RWPE1 (cell line): ENCODE results near the gene MGAT4C.
"Not testable (repeated sequence)": the region's sequence is repeated elsewhere in the genome, so short reads cannot be mapped to it uniquely, and the experiment has no call there.

Source experiments
- CTCF ChIA-PET: fragments of 350-600 bp; sonication (Branson Sonifier 250); formaldehyde crosslinking; extraction: SDS; loops from one replicate; lab custom pipeline; 2021; lab: Yijun Ruan, JAX
- POLR2A ChIA-PET: fragments of 400-600 bp; formaldehyde crosslinking; extraction: SDS; loops from one replicate; lab custom pipeline; 2020; ENCODE audit warnings: antibody characterized with exemption; ENCODE audit not compliant: low non-redundant PET; lab: Yijun Ruan, JAX
- DNase-seq: peaks from one replicate; pipeline ENCODE4 v3.0.0; 2012; ENCODE audit warnings: low spot score
- H3K27ac ChIP-seq: fragments of 450-650 bp; 2 replicates; pipeline ENCODE4 v1.5.1; 2017
- CTCF ChIP-seq: fragments of 450-650 bp; conservative IDR thresholded peaks from 2 replicates; pipeline ENCODE4 v1.5.1; 2017; ENCODE audit warnings: low read depth, mild to moderate bottlenecking

The MGAT4C gene

GRCh38 chr12:86256163-86256562, at the start of gene MGAT4C:
TSS of gene MGAT4C (minus strand) at chr12:86256391.
- POLR2A ChIA-PET = no interaction called here
- H3K27ac ChIP-seq = no peak within 1 kb of the TSS
- TF ChIP-seq CTCF = no peak
- CTCF ChIA-PET = no interaction called here
- DNase-seq = no peak

- DNase-seq, POLR2A ChIA-PET, CTCF ChIA-PET, H3K27ac ChIP-seq: not testable (repeated sequence)
Observed at GRCh38 chr12:86296396-86296795, 40.2 kb upstream of the MGAT4C start.

- POLR2A ChIA-PET = no interaction called here
- no peak overlapping the region for H3K27ac ChIP-seq
- CTCF ChIA-PET = interaction anchor here (0.6 kb wide), 1 partner anchor 1305 kb away, joined by 3 read pairs; no protein-coding TSS in a partner anchor
- no peak for DNase-seq
- no peak for TF ChIP-seq CTCF
Observed at GRCh38 chr12:86293682-86294240, 37.6 kb upstream of the MGAT4C start.

GRCh38 chr12:86292480-86292879, 36.3 kb upstream of the MGAT4C start:
- CTCF ChIA-PET = interaction anchor here (0.6 kb wide), 1 partner anchor 929 kb away, joined by 3 read pairs; no protein-coding TSS in a partner anchor
- DNase-seq = no peak
- TF ChIP-seq CTCF = no peak
- POLR2A ChIA-PET = no interaction called here
- no peak overlapping the region for H3K27ac ChIP-seq

- ChIA-PET POLR2A (no interaction called here), CTCF (interaction anchor here (0.6 kb wide), 1 partner anchor 10 kb away, joined by 8 read pairs; no protein-coding TSS in a partner anchor)
- H3K27ac ChIP-seq = no peak overlapping the region
- DNase-seq = no peak
- TF ChIP-seq CTCF = no peak
Observed at GRCh38 chr12:86290615-86291014, 34.4 kb upstream of the MGAT4C start.

- CTCF ChIA-PET = no interaction called here
Observed at GRCh38 chr12:86286119-86286518, 29.9 kb upstream of the MGAT4C start.

More at GRCh38 chr12:86286119-86286518, 29.9 kb upstream of the MGAT4C start:
- no peak for TF ChIP-seq CTCF
- no peak for DNase-seq
- POLR2A ChIA-PET = no interaction called here
- H3K27ac ChIP-seq = no peak overlapping the region
